ENCODE data around the gene PTPN9.

- TF ChIP-seq ELF4 (IDR thresholded peaks at IDR 0.05), result no peak
- TF ChIP-seq SP1 (IDR thresholded peaks at IDR 0.05), result no peak
- no peak for TF ChIP-seq BHLHE40 (IDR thresholded peaks at IDR 0.05; ENCODE audit: borderline replicate concordance)
Observed at GRCh38 chr15:75436881-75437280, 142.2 kb downstream of the PTPN9 start.

Measured in HEK293T (cell line).